Hepatocyte (in vitro differentiated cells): ENCODE results near the gene CREB1. TPM values are rescaled to one million over a fixed set of nuclear protein-coding genes. Genes with fewer than 3 reads are reported as not detected.

ENCODE experiments used
- DNase-seq: peaks from one replicate; pipeline ENCODE4 v3.0.0-alpha.2; 2016; ENCODE audit warnings: low spot score
- H2AFZ ChIP-seq: fragments of 200-600 bp; sonication (generic); 2 replicates; pipeline ENCODE4 v1.6.0; 2016; ENCODE audit warnings: antibody characterized with exemption, mild to moderate bottlenecking
- H3K27ac ChIP-seq: fragments of 200-600 bp; sonication (generic); 2 replicates; pipeline ENCODE4 v1.5.1; 2016; ENCODE audit warnings: mild to moderate bottlenecking
- H3K27me3 ChIP-seq: fragments of 200-600 bp; sonication (generic); 2 replicates; pipeline ENCODE4 v1.6.1; 2016
- H3K36me3 ChIP-seq: fragments of 200-600 bp; sonication (generic); replicated peaks from 2 replicates; pipeline ENCODE4 v1.5.1; 2016; ENCODE audit warnings: low read depth; ENCODE audit not compliant: insufficient read depth
- H3K4me1 ChIP-seq: fragments of 200-600 bp; sonication (generic); 2 replicates; pipeline ENCODE4 v1.5.1; 2016; ENCODE audit warnings: mild to moderate bottlenecking, moderate library complexity; ENCODE audit not compliant: insufficient read depth
- H3K4me2 ChIP-seq: fragments of 200-600 bp; sonication (generic); 2 replicates; pipeline ENCODE4 v1.6.0; 2016
- H3K4me3 ChIP-seq: fragments of 200-600 bp; sonication (generic); 2 replicates; pipeline ENCODE4 v1.5.1; 2016; ENCODE audit warnings: mild to moderate bottlenecking
- H3K79me2 ChIP-seq: fragments of 200-600 bp; sonication (generic); 2 replicates; pipeline ENCODE4 v1.6.0; 2017; ENCODE audit warnings: mild to moderate bottlenecking
- H3K9me2 ChIP-seq: fragments of 200-600 bp; sonication (generic); replicated peaks from 2 replicates; pipeline ENCODE4 v1.6.0; 2017; ENCODE audit warnings: mild to moderate bottlenecking; ENCODE audit not compliant: insufficient read depth
- H3K9me3 ChIP-seq: fragments of 200-600 bp; sonication (generic); 2 replicates; pipeline ENCODE4 v1.5.1; 2016; ENCODE audit warnings: low read depth, mild to moderate bottlenecking
- H4K20me1 ChIP-seq: fragments of 200-600 bp; sonication (generic); 2 replicates; pipeline ENCODE4 v1.6.0; 2016; ENCODE audit warnings: mild to moderate bottlenecking; ENCODE audit not compliant: insufficient read depth, poor library complexity, severe bottlenecking
- EZH2 ChIP-seq: fragments of 200-600 bp; sonication (generic); IDR thresholded peaks from 2 replicates; pipeline ENCODE4 v1.6.1; 2016; ENCODE audit warnings: antibody characterized with exemption, mild to moderate bottlenecking, borderline replicate concordance
- EZH2phosphoT487 ChIP-seq: fragments of 200-600 bp; sonication (generic); IDR thresholded peaks from one replicate; pipeline ENCODE4 v1.6.1; 2018; ENCODE audit warnings: antibody characterized with exemption, mild to moderate bottlenecking, low read depth, moderate library complexity; ENCODE audit not compliant: unreplicated experiment, severe bottlenecking
- WGBS: methylation state at CpG from one replicate; pipeline ENCODE4 v1.1.6; 2016; ENCODE audit warnings: low lambda C conversion rate; ENCODE audit errors: missing lambda C conversion rate; 5-methylcytosine and 5-hydroxymethylcytosine counted together
- polyA plus RNA-seq: library from polyadenylated mRNA; unstranded; fragments of >200 nt; fragmentation: Nextera tagmentation; extraction: Ambion mirVana; gene quantifications from 2 replicates; pipeline ENCODE4 v1.2.1, GENCODE V29; 2016
- total RNA-seq: library from RNA; depleted of rRNA; stranded (reverse); fragments of >200 nt; gene quantifications from 2 replicates; pipeline ENCODE4 v1.2.3, GENCODE V29; 2014
- TF ChIP-seq, protein P1 (sequence below): fragments of 200-600 bp; sonication (generic); IDR thresholded peaks from 2 replicates; pipeline ENCODE4 v1.5.1; 2016; ENCODE audit warnings: antibody characterized with exemption, mild to moderate bottlenecking; ENCODE audit not compliant: poor library complexity

CREB1 gene
- total and polyA plus RNA-seq, 2 experiments from 2014 or later, result 22.6 to 40.8 TPM

DNA sequence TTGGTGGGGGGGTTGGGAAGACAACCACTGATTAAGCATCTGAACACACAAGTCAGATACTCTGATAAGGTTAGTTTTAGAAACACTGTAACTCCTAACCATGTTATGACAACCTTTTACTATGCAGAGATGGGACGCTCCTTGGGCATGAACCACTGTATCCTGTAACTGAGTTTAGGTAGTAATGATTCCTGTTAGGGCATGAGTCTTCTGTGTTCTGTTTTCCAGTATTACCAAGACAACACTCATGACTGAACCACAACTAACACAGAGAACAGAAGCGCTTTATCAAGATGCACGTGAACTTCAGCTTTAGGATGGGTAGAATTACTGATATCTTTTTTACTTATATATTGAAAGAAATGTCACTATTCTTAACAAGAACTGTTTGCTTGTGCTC, 14.1 kb upstream of the CREB1 start:
- Histone ChIP-seq H4K20me1 (no peaks in the 10 kb centered on the region), H3K27me3 (no peaks in the 10 kb centered on the region), H3K9me2 (no peaks in the 10 kb centered on the region), H3K4me2 (no peak overlapping the region), H2AFZ (no peak overlapping the region), H3K4me1 (no peaks in the 10 kb centered on the region), H3K9me3 (no peaks in the 10 kb centered on the region), H3K4me3 (no peak overlapping the region), H3K27ac (no peak overlapping the region), H3K79me2 (no peaks in the 10 kb centered on the region), H3K36me3 (no peaks in the 10 kb centered on the region)
- 92% methylated on average over 3 of the region's 3 CpGs for WGBS
- TF ChIP-seq EZH2 (no peak), EZH2phosphoT487 (no peak)
- TF ChIP-seq, protein P1, sequence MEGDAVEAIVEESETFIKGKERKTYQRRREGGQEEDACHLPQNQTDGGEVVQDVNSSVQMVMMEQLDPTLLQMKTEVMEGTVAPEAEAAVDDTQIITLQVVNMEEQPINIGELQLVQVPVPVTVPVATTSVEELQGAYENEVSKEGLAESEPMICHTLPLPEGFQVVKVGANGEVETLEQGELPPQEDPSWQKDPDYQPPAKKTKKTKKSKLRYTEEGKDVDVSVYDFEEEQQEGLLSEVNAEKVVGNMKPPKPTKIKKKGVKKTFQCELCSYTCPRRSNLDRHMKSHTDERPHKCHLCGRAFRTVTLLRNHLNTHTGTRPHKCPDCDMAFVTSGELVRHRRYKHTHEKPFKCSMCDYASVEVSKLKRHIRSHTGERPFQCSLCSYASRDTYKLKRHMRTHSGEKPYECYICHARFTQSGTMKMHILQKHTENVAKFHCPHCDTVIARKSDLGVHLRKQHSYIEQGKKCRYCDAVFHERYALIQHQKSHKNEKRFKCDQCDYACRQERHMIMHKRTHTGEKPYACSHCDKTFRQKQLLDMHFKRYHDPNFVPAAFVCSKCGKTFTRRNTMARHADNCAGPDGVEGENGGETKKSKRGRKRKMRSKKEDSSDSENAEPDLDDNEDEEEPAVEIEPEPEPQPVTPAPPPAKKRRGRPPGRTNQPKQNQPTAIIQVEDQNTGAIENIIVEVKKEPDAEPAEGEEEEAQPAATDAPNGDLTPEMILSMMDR, result no peak
- DNase-seq, result no peak

DNA sequence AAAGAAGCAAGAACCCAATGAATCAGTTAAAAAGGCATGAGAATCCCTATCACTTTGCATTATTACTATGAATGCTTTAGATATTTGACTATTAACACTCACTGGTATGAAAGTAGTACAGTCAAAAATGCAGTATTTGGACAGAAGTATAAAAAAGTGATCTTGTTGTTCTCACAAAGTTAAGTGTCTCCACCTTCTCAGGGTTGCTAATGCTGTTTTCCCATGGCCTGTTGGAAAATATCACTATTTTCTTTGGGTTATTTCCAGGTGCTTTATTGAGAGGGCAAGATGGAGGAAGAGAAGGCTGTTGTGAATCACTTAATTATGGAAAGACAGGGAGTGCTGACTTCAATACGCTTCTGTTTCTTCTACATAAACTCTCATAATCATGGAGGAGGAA, 13.6 kb upstream of the CREB1 start:
- no peak overlapping the region for H2AFZ ChIP-seq
- H3K27ac ChIP-seq, result no peak overlapping the region
- no peaks in the 10 kb centered on the region for H3K9me2 ChIP-seq
- H3K79me2 ChIP-seq, result no peaks in the 10 kb centered on the region
- H3K27me3 ChIP-seq, result no peaks in the 10 kb centered on the region
- DNase-seq, result no peak
- H3K4me3 ChIP-seq, result no peak overlapping the region
- H3K9me3 ChIP-seq, result no peaks in the 10 kb centered on the region
- WGBS, result 94% methylated on average over 1 of the region's 1 CpG
- H4K20me1 ChIP-seq, result no peaks in the 10 kb centered on the region
- no peaks in the 10 kb centered on the region for H3K36me3 ChIP-seq
- no peak overlapping the region for H3K4me2 ChIP-seq
- TF ChIP-seq EZH2phosphoT487 (no peak), EZH2 (no peak)
- TF ChIP-seq, protein P1, result no peak
- H3K4me1 ChIP-seq, result no peaks in the 10 kb centered on the region

DNA sequence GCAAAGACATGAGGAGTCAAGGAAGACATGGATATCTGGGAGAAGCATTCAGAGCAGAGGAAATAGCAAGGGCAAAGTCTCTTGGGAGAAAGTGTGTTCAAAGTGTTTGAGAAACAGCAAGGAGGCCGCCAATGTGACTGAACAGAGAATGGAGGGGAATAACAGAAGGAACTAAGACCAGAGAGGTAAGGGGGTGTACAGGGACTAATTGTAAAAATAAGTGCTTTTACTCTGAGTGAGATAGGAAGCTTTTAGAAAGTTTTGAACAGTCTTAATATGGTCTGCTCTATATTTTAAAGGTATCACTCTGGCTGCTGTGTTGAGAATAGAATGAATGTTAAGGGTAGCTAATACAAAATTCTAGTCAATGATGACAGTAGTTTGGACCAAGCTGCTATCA, 6.8 kb upstream of the CREB1 start:
- TF ChIP-seq EZH2phosphoT487, result no peak
- TF ChIP-seq EZH2, result no peak
- TF ChIP-seq, protein P1, result no peak
- no peak for DNase-seq
- Histone ChIP-seq H3K4me2 (no peak overlapping the region), H3K9me2 (no peaks in the 10 kb centered on the region), H3K27ac (no peak overlapping the region), H3K36me3 (no peaks in the 10 kb centered on the region), H4K20me1 (no peaks in the 10 kb centered on the region), H3K4me1 (peaks cover 4% of the 10 kb centered on the region), H3K9me3 (no peaks in the 10 kb centered on the region), H3K27me3 (no peaks in the 10 kb centered on the region), H2AFZ (no peak overlapping the region), H3K4me3 (no peak overlapping the region), H3K79me2 (no peaks in the 10 kb centered on the region)
- 85% methylated on average over 1 of the region's 1 CpG for WGBS

DNA sequence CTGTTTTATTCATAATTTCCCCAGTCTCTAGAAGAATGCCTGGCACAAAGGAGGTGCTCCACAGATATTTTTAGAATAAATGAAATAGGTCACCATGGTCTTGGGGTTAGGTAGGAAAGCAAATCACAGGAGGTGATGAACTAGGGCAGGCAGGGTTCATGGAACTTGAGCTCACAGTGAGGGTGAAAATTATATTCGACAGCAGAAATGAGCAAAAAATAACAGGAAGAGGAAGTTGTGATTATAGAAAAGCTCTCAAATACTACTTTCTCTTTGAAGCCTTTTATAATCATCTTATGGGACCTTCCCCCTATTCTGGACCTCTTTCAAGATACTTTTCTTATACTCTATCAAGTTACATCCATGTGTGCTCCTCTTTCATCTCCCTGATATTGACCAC, 4.5 kb upstream of the CREB1 start:
- no peak for DNase-seq
- H3K9me3 ChIP-seq, result no peaks in the 10 kb centered on the region
- H3K9me2 ChIP-seq, result no peaks in the 10 kb centered on the region
- no peak overlapping the region for H3K4me2 ChIP-seq
- no peaks in the 10 kb centered on the region for H4K20me1 ChIP-seq
- no peak for TF ChIP-seq EZH2phosphoT487
- no peak for TF ChIP-seq EZH2
- TF ChIP-seq, protein P1, result no peak
- H3K79me2 ChIP-seq, result no peaks in the 10 kb centered on the region
- H3K4me1 ChIP-seq, result peaks cover 6% of the 10 kb centered on the region
- H2AFZ ChIP-seq, result no peak overlapping the region
- no peaks in the 10 kb centered on the region for H3K27me3 ChIP-seq
- no peaks in the 10 kb centered on the region for H3K36me3 ChIP-seq
- WGBS, result 78% methylated on average over 1 of the region's 1 CpG
- no peak overlapping the region for H3K27ac ChIP-seq
- H3K4me3 ChIP-seq, result no peak overlapping the region
